ENCODE measurements around the gene SNX8.
A peak's percentile ranks its signal among the peaks of the same experiment; 100 is the strongest.
"Not testable (repeated sequence)": the region's sequence is repeated elsewhere in the genome, so short reads cannot be mapped to it uniquely, and the experiment has no call there.

SNX8 gene

DNA sequence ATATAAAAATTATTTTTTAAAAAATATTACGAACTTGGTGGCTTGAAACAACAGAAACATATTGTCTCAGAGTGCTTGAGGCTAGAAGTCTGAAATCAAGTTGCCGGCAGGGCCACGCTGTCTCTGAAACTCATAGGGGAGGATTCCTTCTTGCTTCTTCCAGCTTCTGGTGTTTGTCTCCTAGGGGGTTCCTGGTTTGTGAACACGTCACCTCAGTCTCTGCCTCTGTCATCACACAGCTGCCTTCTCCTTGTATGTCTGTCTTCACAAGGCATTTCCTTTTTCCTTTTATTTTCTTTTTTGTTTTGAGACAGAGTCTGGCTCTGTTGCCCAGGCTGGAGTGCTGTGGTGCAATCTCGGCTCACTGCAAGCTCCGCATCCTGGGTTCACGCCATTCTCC is 12.7 kb upstream of the SNX8 start:
- no peak for DNase-seq (ENCODE audit: low read depth in 2 of 3, low spot score in 2 of 3)

DNA sequence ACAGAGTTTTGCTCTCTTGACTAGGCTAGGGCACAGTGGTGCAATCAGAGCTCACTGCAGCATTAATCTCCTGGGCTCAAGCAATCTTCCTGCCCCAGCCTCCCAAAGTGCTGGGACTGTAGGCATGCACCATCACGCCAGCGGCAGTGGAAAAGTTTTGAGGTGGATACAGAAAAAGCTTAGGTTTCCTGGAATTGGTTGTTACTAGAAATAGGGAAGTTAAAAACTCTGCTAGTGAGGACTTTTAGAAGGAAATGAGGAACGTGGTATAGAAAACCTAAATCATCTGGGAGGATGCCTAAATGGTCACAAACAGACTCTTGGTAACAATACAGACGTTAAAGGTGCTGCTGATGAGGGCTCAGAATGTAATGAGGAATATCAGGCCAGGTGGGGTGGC is 10.9 kb upstream of the SNX8 start:
- no peak for DNase-seq (ENCODE audit: low read depth in 2 of 3, low spot score in 2 of 3)

DNA sequence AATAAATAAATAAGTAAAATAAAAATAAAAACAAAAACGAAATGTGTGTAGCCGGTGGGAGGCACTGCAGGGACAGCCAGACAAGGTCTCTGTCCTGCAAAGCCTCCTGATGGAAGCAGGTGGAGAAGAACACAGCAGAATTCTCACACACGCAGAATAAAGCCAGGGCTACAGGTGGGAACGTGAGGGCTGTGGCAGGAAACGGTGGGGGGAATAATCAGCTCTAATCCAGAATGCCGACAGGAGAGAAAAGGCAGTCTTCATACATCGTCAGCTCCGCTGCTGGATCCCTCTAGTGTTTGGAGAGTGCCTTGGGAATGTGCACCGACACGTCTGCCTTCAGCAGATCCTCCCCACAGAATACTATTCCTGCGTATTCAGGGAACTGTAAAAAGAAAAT is 6.8 kb upstream of the SNX8 start:
- no peak for DNase-seq (ENCODE audit: low read depth in 2 of 3, low spot score in 2 of 3)

DNA sequence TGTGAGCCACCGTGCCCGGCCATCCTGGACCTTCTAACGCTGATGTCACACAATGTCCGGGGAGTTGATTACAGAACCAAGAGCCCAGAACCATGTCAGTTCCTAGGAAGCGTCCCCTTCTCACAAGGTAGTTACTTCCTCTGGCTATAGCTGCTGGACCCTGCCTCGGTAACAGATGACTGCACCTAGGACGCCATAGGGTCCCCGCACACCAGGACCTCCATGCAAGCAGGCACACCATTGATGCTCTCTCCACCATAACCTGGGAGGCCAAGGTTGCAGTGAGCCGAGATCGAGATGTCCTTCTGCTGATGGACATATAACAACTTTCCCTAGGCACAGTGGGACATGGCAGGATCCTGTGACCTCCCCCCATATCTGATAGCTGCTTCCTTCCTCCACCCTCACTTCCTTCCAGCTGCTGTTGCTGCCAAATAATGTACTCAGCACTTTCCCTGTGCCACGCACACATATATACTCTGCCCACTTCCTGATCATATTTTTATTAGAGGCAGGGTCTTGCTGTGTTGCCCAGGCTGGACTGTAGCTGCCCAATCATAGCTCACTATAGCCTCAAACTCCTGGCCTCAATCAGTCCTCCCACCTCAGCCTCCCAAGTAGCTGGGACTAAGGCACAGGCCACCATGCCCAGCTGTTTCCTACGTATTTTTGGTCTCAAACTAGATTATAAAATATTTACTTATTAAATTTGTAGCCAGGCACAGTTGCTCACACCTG is 3.5 kb upstream of the SNX8 start:
- no peak for DNase-seq (ENCODE audit: low read depth in 2 of 3, low spot score in 2 of 3)

DNA sequence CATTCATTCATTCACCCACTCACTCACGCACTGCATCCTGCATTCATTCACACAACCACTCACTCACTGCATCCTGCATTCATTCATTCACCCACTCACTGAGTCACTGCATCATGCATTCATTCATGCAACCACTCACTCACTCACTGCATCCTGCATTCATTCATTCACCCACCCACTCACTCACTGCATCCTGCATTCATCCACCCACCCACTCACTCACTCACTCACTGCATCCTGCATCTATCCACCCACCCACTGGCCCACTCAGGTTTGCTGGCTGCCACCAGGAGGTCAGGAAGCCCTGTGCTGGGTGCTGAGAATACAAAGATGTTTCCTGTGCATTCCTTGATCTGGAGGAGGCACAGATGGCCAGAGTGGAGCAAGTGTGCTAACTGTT is 2.3 kb upstream of the SNX8 start:
- DNase-seq (ENCODE audit: low read depth in 2 of 3, low spot score in 2 of 3) = no peak

DNA sequence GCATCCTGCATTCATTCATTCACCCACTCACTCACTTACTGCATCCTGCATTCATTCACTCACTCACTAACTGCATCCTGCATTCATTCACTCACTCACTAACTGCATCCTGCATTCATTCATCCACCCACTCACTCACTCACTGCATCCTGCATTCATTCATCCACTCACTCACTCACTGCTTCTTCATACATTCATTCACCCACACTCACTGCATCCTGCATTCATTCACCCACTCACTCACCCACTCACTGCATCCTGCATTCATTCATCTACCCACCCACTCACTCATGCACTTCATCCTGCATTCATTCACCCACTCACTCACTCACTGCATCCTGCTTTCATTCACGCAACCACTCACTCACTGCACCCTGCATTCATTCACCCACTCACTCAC is 1.5 kb upstream of the SNX8 start:
- no peak for DNase-seq (ENCODE audit: low read depth in 2 of 3, low spot score in 2 of 3)

DNA sequence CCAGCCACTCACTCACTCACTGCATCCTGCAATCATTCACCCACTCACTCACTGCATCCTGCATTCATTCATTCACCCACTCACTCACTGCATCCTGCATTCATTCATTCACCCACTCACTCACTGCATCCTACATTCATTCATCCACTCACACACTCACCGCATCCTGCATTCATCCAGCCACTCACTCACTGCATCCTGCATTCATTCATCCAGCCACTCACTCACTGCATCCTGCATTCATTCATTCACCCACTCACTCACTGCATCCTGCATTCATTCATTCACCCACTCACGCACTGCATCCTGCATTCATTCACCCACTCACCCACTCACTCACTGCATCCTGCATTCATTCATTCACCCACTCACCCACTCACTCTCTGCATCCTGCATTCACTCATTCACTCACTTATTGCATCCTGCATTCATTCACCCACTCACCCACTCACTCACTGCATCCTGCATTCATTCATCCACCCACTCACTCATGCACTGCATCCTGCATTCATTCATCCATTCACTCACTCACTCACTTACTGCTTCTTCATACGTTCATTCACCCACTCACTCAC is 802 bp upstream of the SNX8 start:
- not testable (repeated sequence) for DNase-seq (ENCODE audit: low read depth in 2 of 3, low spot score in 2 of 3)

DNA sequence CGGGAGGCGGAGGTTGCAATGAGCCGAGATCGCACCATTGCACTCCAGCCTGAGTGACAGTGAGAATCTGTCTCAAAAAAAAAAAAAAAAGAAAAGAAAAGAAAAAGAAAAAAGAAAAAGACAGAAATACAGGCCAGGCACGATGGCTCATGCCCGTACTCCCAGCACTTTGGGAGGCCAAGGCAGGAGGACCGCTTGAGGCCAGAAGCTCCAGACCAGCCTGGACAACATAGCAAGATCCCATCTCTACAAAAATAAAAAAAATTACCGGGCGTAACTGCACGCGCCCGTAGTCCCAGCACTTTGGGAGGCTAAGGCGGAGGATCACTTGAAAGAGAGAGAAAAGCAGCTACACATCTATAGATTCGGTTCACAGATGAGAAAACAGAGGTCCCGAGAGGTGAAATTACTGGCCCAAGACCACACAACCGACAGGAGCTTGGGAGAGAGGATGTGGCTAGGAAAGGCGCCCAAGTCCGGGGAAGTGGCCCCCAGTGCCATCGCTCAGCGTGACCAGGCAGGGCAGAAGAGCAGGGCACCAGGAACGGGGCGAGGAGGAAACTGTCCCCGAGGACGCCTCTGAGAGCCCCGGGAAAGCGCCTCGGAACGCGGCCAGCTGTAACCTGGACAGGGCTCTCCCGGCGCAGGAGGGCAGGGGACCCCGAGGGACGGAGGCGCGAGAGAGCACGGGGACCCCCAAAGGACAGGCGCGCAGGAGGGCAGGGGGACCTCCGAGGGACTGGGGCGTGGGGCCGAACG is 612 bp downstream of the SNX8 start:
- peak in 1 of 3 experiments; percentile 17 for DNase-seq (ENCODE audit: low read depth in 2 of 3, low spot score in 2 of 3)

DNA sequence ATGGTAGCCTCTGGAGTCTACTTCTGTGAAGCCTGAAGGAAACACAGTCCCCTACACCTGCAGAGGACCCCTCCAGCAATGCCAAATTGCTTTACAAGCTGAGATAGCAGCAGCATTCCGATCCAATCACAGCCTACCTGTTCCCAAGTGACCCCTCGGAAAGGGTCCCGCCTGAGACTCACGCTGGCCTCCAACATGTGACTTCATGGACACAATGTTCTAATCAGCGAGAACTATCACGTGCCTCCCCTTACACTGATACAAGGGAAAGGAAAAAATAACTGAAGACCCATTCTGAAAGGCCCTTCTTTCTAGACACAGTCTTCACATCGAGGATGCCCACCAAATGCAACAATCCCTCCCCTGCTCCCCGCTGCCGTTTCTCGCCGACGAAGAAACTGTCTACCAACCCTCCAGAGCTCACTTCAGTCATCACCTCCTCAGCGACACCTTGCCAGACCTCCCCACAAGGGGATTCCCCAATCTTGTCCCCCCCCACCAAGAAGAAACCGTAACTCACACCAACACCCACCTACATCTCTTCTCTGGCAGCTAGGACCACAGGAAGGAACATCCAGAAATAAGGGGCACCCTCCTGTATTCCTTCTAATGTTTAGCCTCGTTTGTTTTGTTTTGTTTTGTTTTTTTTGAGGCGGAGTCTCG is 1.8 kb downstream of the SNX8 start:
- DNase-seq (ENCODE audit: low read depth in 2 of 3, low spot score in 2 of 3) = no peak

DNA sequence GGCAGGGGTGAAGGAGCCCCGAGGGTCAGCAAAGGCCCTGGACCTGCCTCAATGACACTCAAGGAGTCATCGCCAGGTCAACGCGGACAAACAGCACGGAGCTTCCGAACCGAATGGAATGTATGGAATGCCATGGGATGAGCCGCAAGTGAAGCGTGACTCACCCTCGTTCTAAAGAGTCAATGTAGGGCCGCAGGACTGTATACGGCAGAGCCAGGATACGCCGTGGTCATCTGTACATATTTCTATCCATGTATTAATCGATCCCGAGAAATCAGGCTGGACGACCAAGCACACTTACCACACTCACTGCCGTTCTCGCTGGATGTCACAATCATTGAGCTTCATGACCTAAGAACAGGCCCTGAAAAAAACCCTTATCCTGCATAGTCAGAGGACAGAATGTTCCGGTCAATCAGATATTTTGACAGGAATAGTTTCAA is 4.3 kb downstream of the SNX8 start:
- DNase-seq (ENCODE audit: low read depth in 2 of 3, low spot score in 2 of 3) = no peak

DNA sequence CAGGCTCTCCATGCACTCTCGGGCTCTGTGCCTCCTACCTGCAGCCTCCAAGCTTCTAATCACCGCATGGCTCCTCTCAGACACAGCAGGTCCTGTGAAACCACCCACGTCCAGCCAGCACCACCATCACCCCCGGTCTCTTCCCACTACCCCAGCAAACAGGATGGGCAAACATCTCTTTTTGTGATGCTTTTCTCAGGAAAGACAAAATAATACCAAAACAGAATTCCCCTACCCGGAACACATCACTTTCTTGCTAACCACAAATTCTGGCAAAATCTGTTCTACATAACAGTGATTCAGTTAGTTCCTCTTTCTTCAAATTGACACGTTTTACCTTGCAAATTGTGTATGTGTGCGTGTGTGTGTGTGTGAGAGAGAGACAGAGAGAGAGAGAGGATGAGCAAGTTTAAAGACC is 6.5 kb downstream of the SNX8 start:
- no peak for DNase-seq (ENCODE audit: low read depth in 2 of 3, low spot score in 2 of 3)

DNA sequence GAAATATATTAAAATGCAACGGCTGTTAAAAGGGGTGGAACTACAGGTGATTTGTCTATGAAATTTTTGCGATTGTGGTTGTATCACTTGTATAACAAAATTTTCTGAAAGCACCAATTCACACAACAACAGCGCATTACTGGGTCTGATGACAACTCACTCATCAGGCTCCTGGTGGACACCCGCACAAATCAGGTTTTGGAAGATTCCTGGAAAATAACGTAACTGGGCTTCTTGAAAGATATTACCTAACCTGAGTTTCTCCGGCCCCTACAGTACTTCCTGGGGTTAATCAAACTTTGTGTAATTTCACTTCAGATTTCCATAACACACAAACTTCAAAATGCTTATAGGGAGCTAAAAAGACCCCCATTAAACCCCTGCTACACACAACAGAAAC is 7.6 kb downstream of the SNX8 start:
- no peak for DNase-seq (ENCODE audit: low read depth in 2 of 3, low spot score in 2 of 3)

DNA sequence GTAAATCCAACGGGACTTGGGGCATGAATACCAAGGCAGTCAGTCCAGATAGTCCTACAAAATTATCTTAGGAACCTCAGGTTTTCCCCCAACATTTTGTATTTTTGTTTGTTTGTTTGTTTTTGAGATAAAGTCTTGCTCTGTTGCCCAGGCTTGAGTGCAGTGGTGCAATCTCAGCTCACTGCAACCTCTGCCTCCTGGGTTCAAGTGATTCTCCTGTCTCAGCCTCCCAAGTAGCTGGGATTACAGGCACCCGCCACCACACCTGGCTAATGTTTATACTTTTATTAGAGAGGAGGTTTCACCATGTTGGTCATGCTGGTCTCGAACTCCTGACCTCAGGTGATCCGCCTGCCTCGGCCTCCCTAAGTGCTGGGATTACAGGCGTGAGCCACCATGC is 9.0 kb downstream of the SNX8 start:
- DNase-seq (ENCODE audit: low read depth in 2 of 3, low spot score in 2 of 3) = not testable (repeated sequence)

DNA sequence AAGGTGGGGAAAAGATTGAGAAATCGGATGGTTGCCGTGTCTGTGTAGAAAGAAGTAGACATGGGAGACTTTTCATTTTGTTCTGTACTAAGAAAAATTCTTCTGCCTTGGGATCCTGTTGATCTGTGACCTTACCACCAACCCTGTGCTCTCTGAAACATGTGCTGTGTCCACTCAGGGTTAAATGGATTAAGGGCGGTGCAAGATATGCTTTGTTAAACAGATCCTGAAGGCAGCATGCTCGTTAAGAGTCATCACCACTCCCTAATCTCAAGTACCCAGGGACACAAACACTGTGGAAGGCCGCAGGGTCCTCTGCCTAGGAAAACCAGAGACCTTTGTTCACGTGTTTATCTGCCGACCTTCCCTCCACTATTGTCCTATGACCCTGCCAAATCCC is 10.7 kb downstream of the SNX8 start:
- not testable (repeated sequence) for DNase-seq (ENCODE audit: low read depth in 2 of 3, low spot score in 2 of 3)

DNA sequence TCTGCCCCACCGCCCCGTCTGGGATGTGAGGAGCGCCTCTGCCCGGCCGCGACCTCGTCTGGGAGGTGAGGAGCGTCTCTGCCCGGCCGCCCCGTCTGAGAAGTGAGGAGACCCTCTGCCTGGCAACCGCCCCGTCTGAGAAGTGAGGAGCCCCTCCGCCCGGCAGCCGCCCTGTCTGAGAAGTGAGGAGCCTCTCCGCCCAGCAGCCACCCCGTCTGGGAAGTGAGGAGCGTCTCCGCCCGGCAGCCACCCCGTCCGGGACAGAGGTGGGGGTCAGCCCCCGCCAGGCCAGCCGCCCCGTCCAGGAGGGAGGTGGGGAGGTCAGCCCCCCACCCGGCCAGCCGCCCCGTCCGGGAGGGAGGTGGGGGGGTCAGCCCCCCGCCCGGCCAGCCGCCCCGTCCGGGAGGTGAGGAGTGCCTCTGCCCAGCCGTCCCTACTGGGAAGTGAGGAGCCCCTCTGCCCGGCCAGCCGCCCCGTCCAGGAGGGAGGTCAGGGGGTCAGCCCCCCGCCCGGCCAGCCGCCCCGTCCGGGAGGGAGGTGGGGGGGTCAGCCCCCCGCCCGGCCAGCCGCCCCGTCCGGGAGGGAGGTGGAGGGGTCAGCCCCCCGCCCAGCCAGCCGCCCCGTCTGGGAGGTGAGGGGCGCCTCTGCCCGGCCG is 11.4 kb downstream of the SNX8 start:
- DNase-seq (ENCODE audit: low read depth in 2 of 3, low spot score in 2 of 3) = not testable (repeated sequence)

DNA sequence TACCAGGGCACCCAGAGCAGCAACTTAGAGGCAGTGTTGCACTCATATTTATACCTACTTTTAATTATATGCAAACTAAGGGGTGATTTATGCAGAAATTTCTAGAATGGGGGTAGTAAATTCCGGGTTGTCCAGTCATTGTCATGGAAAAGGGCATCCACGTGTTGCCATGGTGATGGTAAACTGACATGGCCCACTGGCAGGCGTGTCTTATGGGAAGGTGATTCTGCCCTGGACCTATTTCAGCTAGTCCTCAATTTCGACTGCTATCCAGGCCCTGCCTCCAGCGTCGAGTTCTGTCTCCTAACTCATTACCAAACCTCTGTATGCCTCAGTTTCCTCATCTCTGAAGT is 12.8 kb downstream of the SNX8 start:
- DNase-seq (ENCODE audit: low read depth in 2 of 3, low spot score in 2 of 3) = no peak

DNA sequence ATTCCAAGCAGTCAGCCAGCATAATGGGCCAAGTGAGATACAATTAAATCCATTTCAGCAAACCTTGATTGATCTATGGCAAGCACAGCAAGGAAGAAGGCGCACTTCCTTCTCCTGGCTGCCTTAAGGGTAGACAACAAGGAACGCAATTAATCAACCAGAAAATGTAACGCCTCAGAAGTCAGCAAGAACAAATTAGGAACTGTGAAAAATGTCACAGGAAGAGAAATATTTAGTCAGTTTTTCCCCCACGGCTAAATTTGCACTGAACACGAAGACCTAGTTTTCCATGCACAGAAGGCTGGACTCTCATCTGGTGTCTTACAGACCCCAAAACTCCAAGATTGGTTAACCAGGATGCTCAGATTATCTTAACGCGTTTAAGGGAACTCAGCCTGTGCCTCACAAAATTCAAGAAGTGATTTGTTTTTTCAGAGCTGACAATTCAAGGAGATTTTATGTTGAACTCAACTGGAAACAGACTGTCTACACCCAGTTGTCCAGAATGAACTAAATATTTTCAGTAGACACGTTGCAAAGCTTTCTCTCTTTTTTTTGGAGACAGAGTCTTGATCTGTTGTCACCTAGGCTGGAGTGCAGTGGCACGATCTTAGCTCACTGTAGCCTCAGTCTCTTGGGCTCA is 14.2 kb downstream of the SNX8 start:
- DNase-seq (ENCODE audit: low read depth in 2 of 3, low spot score in 2 of 3) = no peak

DNA sequence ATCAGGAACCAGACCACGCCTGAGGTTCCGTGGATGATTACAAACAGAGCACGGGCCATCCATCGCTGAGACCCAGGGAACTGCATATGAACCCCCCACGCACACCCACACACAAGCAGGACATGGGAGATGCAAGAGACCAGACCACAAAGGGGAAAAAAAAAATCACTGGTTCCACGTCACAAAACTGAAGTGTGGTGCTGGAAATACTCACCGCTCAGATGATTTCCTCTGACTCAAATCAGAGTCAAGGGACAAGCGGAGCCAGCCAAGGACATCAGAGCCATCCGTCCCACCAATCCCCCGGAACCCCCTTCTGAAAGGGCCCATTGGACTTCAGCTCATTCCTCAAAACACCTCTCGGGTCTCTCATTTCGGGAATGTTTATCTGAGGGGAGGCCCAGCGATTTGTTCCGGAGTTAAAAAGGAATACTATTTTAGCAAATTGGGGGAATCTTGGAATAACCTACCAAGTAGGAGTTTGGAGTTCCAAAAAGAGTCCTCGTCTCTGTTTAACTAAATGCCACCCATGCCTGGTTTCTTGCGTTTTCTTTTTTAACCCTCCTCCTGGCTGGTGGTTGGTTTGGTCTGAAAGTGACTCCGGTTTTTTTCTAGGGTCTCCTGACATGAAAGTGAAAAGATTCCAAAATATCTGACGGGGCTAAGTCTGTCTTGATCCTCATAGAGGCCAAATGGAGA is 15.0 kb downstream of the SNX8 start:
- DNase-seq (ENCODE audit: low read depth in 2 of 3, low spot score in 2 of 3) = peak in 2 of 3 experiments; percentile 14 to 19

DNA sequence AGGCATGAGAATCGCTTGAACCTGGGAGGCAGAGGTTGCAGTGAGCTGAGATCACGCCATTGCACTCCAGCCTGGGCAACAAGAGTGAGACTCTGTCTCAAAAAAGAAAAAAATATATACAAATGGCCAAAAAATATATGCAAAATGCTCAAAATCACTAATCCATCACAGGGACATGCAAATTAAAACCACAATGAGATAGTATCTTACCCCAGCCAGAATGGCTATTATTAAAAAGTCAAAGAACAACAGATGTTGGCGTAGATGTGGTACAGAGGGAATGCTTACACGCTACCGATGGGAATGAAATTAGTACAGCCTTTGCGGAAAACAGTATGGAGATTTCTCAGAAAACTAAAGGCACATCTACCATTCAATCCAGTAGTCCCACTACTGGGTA is 17.4 kb downstream of the SNX8 start:
- no peak for DNase-seq (ENCODE audit: low read depth in 2 of 3, low spot score in 2 of 3)

DNA sequence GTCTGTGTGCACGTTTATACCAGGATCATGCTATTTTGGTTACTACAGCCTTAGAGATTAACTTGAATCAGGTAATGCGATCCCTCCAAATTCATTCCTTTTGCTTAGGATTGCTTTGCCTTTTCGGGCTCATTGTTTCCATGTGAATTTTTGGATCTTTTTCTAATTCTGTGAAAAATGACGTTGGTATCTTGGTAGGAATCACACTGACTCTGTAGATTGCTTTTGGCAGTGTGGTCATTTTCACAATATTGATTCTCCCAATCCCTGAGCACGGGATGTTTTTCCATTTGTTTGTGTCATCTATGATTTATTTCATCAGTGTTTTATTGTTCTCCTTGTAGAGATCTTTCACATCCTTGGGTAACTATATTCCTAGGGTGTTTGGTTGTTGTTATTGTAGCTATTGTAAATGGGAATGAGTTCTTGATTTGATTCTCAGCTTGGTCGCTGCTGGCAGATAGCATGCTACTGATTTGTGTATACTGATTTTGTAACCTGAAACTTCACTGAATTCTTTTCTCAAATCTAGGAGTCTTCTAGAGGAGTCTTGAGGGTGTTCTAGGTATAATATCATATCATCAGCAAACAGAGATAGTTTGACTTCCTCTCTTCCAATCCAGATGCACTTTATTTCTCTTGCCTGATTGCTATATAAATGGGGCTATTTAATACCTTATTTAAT is 18.2 kb downstream of the SNX8 start:
- no peak for DNase-seq (ENCODE audit: low read depth in 2 of 3, low spot score in 2 of 3)

All from activated CD8-positive, alpha-beta memory T cell treated with anti-CD3 and anti-CD28 coated beads for 48 hours (primary cell).